ENCODE results near the gene IL34.

The IL34 gene

DNA sequence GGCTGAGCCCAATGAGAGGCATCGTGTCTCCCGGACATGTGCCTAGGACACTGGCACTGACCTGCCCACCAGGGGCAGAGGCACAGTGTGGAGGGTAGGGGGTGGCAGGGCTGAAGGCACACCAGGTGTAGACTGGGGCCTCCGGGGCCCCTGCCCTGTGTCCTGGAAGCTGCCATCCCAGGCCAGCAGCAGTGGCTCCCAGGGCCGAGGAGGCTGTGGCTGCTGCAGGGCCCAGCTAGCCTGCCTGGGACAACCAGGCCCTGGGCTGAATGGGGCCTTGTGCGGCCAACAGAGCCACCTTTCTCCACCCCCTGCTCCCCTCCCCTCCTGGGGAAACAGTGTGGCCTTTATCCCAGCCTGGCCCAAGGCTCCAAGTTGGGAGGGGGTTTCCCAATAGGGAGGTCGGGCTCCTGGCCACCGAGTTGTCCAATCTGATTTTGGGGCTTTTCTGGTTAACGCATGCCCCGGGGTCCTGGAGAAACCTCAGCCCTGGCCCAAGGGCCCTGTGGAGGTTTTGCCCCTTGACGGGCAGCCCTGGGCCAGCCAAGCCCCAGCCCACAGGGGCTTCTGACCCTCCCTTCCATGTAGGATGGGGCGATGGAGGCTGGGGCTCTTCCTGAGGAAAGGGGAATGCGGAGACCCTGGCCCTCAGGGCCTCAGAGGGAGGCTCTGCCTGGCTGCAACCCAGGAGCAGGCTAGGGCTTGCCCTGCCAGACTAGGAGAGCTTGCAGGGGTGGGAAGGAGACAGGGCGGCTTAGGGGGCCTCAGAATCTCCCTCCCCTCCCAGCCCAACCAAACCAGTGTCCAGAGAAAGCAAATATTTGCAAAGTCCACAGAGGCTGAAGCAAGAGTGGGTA is 35.3 kb downstream of the IL34 start:
- H3K9ac ChIP-seq (ENCODE audit: low read length) = no peak overlapping the region
- H3K27me3 ChIP-seq (ENCODE audit: low read length) = no peaks in the 10 kb centered on the region
- no peak for TF ChIP-seq EZH2phosphoT487 (conservative IDR thresholded peaks at IDR 0.05; ENCODE audit: low read length)
- TF ChIP-seq, protein P1, sequence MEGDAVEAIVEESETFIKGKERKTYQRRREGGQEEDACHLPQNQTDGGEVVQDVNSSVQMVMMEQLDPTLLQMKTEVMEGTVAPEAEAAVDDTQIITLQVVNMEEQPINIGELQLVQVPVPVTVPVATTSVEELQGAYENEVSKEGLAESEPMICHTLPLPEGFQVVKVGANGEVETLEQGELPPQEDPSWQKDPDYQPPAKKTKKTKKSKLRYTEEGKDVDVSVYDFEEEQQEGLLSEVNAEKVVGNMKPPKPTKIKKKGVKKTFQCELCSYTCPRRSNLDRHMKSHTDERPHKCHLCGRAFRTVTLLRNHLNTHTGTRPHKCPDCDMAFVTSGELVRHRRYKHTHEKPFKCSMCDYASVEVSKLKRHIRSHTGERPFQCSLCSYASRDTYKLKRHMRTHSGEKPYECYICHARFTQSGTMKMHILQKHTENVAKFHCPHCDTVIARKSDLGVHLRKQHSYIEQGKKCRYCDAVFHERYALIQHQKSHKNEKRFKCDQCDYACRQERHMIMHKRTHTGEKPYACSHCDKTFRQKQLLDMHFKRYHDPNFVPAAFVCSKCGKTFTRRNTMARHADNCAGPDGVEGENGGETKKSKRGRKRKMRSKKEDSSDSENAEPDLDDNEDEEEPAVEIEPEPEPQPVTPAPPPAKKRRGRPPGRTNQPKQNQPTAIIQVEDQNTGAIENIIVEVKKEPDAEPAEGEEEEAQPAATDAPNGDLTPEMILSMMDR (IDR thresholded peaks at IDR 0.05; ENCODE audit: insufficient read depth, low read length, poor library complexity, severe bottlenecking) = no peak
- no peaks in the 10 kb centered on the region for H4K20me1 ChIP-seq (ENCODE audit: low read depth, low read length)
- H3K9me2 ChIP-seq (replicated peaks; ENCODE audit: insufficient read depth, low read length) = no peaks in the 10 kb centered on the region
- H3K9me3 ChIP-seq (ENCODE audit: insufficient read depth, low read length) = no peaks in the 10 kb centered on the region
- no peaks in the 10 kb centered on the region for H3F3A ChIP-seq (ENCODE audit: insufficient read depth)
- H3K27ac ChIP-seq (ENCODE audit: low read depth, low read length) = no peak overlapping the region
- no peaks in the 10 kb centered on the region for H3K36me3 ChIP-seq (ENCODE audit: low read length)
- no peak overlapping the region for H2AFZ ChIP-seq (ENCODE audit: low read depth, low read length, severe bottlenecking)
- no peaks in the 10 kb centered on the region for H3K79me2 ChIP-seq (ENCODE audit: insufficient read depth, low read length)
- no peak overlapping the region for H3K4me3 ChIP-seq (ENCODE audit: insufficient read depth, low read length, poor library complexity, severe bottlenecking)
- no peak overlapping the region for H3K4me2 ChIP-seq (ENCODE audit: low read depth, low read length, poor library complexity, severe bottlenecking)

DNA sequence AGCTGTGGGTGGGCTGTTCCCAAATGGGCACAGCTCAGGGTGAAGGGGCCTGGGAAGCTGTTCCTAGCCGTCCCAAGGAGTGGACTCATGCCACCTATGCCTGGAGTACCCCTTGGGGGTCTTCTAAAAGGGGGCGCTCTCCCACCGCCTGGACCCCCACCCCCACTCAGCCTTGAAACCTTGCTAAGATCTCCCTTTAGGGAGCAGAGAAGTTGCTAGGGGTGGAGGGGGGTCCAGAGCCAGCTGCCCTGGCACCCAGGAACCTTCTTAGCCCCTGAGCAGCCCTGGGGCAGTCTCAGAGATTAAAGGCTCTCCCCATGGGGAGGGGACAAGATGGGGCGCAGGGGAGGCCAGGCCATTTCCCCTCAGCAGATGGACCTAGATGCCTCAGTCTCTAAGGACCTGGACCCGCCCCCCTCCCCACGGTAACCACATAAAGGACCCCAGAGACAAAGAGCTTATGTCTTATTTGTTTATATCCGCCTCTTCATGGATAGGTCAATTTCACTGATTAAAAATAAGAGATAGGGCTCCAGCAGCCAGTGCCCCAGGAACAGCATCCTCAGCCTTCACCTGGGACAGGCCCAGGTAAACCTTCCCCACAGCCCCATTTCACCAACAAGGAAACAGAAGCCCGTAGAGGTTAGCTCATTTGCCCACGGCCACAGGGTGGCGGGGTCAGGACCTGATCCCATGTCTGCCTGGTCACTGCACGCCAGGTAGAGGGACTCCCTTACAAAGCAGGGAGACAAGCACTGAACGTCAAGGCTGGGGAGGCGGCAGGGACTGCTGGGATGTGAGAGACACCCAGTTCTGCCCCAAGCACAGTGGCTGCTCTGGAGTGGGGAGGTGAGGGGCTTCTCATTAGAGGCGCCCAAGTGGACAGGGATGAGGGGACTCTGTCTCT is 36.1 kb downstream of the IL34 start:
- H3K9me3 ChIP-seq (ENCODE audit: insufficient read depth, low read length) = no peaks in the 10 kb centered on the region
- H3K4me2 ChIP-seq (ENCODE audit: low read depth, low read length, poor library complexity, severe bottlenecking) = no peak overlapping the region
- TF ChIP-seq EZH2phosphoT487 (conservative IDR thresholded peaks at IDR 0.05; ENCODE audit: low read length) = no peak
- TF ChIP-seq, protein P1 (IDR thresholded peaks at IDR 0.05; ENCODE audit: insufficient read depth, low read length, poor library complexity, severe bottlenecking) = no peak
- no peaks in the 10 kb centered on the region for H3K36me3 ChIP-seq (ENCODE audit: low read length)
- H3K27me3 ChIP-seq (ENCODE audit: low read length) = no peaks in the 10 kb centered on the region
- no peaks in the 10 kb centered on the region for H3K79me2 ChIP-seq (ENCODE audit: insufficient read depth, low read length)
- no peaks in the 10 kb centered on the region for H4K20me1 ChIP-seq (ENCODE audit: low read depth, low read length)
- H3F3A ChIP-seq (ENCODE audit: insufficient read depth) = no peaks in the 10 kb centered on the region
- H3K9ac ChIP-seq (ENCODE audit: low read length) = no peak overlapping the region
- no peak overlapping the region for H3K27ac ChIP-seq (ENCODE audit: low read depth, low read length)
- no peaks in the 10 kb centered on the region for H3K9me2 ChIP-seq (replicated peaks; ENCODE audit: insufficient read depth, low read length)
- no peak overlapping the region for H3K4me3 ChIP-seq (ENCODE audit: insufficient read depth, low read length, poor library complexity, severe bottlenecking)
- H2AFZ ChIP-seq (ENCODE audit: low read depth, low read length, severe bottlenecking) = no peak overlapping the region

DNA sequence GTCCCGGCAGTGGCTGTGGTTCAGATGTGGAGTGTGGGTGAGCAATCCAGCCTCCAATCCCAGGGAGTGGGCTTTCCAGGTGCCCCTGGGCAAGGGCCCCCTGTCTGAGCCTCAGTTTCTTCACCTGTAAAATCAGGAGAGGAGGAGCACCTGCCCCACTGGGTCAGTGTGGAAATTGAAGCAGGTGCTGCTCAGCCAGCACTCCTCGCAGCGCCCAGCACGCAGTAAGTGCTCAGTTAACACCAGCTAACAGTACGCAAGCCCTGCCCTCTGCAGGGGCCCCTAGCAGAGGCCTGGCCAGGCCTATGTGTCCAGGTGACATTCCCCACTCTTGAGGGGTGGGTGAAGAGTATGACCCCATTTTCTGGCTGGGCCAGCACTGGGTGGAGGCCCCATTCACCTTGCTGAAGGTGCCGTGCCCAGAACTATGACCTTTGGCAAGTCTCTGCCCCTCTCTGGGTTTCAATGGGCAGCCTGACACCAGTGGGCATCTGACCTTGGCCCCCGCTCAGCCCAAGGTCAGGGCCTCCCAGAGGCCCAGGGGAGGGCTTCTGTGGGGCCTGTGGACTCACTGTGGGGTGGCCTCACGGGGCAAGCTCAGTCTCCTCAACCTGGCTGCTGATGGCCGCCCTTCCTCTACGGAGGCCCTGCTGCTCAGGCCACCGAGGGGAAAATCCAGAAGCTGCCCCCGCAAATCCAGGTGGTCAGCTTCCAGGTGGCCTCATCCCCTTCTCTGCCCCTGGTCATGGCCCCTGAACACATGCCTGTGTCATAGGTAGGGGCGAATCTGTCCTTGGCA is 37.0 kb downstream of the IL34 start:
- no peaks in the 10 kb centered on the region for H3K27me3 ChIP-seq (ENCODE audit: low read length)
- H3K4me3 ChIP-seq (ENCODE audit: insufficient read depth, low read length, poor library complexity, severe bottlenecking) = no peak overlapping the region
- no peak overlapping the region for H3K9ac ChIP-seq (ENCODE audit: low read length)
- no peaks in the 10 kb centered on the region for H3K9me2 ChIP-seq (replicated peaks; ENCODE audit: insufficient read depth, low read length)
- no peaks in the 10 kb centered on the region for H3K36me3 ChIP-seq (ENCODE audit: low read length)
- H4K20me1 ChIP-seq (ENCODE audit: low read depth, low read length) = no peaks in the 10 kb centered on the region
- H2AFZ ChIP-seq (ENCODE audit: low read depth, low read length, severe bottlenecking) = no peak overlapping the region
- H3K27ac ChIP-seq (ENCODE audit: low read depth, low read length) = no peak overlapping the region
- no peaks in the 10 kb centered on the region for H3K9me3 ChIP-seq (ENCODE audit: insufficient read depth, low read length)
- TF ChIP-seq, protein P1 (IDR thresholded peaks at IDR 0.05; ENCODE audit: insufficient read depth, low read length, poor library complexity, severe bottlenecking) = no peak
- no peak for TF ChIP-seq EZH2phosphoT487 (conservative IDR thresholded peaks at IDR 0.05; ENCODE audit: low read length)
- H3K4me2 ChIP-seq (ENCODE audit: low read depth, low read length, poor library complexity, severe bottlenecking) = no peak overlapping the region
- no peaks in the 10 kb centered on the region for H3F3A ChIP-seq (ENCODE audit: insufficient read depth)
- H3K79me2 ChIP-seq (ENCODE audit: insufficient read depth, low read length) = no peaks in the 10 kb centered on the region

All from SU-DHL-6 (cell line).